Measurements from ENCODE around the gene ZNF593OS. TPM values are rescaled to one million over a fixed set of nuclear protein-coding genes. Genes with fewer than 3 reads are reported as not detected.
A peak's percentile ranks its signal among the peaks of the same experiment; 100 is the strongest.

Gene ZNF593OS
- polyA plus RNA-seq, 1 experiment = not detected

- no peak for DNase-seq (ENCODE audit: low read depth)
- Histone ChIP-seq H3K4me3 (ENCODE audit: low read depth, low read length) (no peak within 1 kb of the TSS), H3K36me3 (ENCODE audit: control insufficient read depth, insufficient read depth, low read length) (no peaks in the 10 kb centered on the region), H3K27me3 (ENCODE audit: control insufficient read depth, insufficient read depth, low read length) (no peaks in the 10 kb centered on the region)
- POLR2A ChIA-PET = no interaction called here
- no peak for TF ChIP-seq CTCF (IDR thresholded peaks at IDR 0.05; ENCODE audit: insufficient read depth, low read depth, low read length)
- CTCF ChIA-PET = interaction anchor here (1.5 to 2.1 kb wide), 2 partner anchors 12 to 144 kb away, joined by 5 to 7 read pairs; no protein-coding TSS in a partner anchor
Observed at GRCh38 chr1:26177182-26177684, 5.6 kb upstream of the ZNF593OS start, which contains the start of gene CNKSR1. Gene CNKSR1 (plus strand): TSS chr1:26177491. CDS start chr1:26177548, 57 bp downstream.

GRCh38 chr1:26175346-26175745 is 3.7 kb upstream of the ZNF593OS start:
- POLR2A ChIA-PET = interaction anchor here (0.6 kb wide), 1 partner anchor 175 kb away, joined by 3 read pairs; no protein-coding TSS in a partner anchor
- CTCF ChIA-PET = interaction anchor here (0.6 to 2.1 kb wide), 2 partner anchors 10 to 89 kb away, joined by 3 to 5 read pairs; no protein-coding TSS in a partner anchor
- no peak for DNase-seq (ENCODE audit: low read depth)
- Histone ChIP-seq H3K36me3 (ENCODE audit: control insufficient read depth, insufficient read depth, low read length) (no peaks in the 10 kb centered on the region; the same call in 1 of the 2 replicates), H3K4me3 (ENCODE audit: low read depth, low read length) (no peak overlapping the region), H3K27me3 (ENCODE audit: control insufficient read depth, insufficient read depth, low read length) (no peaks in the 10 kb centered on the region)
- TF ChIP-seq CTCF (IDR thresholded peaks at IDR 0.05; ENCODE audit: insufficient read depth, low read depth, low read length) = no peak

DNA sequence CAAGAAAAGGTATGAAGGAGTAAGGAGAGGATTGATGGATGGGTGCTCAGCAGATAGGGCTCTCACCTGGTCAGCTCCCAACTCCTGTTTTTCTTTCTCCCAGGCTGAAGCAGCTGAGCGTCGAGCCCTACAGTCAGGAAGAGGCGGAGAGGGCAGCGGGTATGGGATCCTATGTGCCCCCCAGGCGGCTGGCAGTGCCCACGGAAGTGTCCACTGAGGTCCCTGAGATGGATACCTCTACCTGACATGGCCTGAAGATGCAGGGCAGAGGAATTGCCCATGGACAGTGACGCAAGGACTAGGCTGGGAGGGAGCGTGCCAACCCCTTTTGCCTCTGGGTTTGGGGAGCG is 1.2 kb downstream of the ZNF593OS start:
- no peak for DNase-seq (ENCODE audit: low read depth)
- CTCF ChIA-PET = interaction anchor here (0.8 to 4.8 kb wide), 20 partner anchors 9 to 243 kb away, joined by 3 to 25 read pairs (median 5); partner anchors contain the start of genes CD52, CEP85 and PDIK1L
- POLR2A ChIA-PET = no interaction called here
- H3K4me3 ChIP-seq (ENCODE audit: low read depth, low read length) = peak overlapping the region; percentile 58
- H3K27me3 ChIP-seq (ENCODE audit: control insufficient read depth, insufficient read depth, low read length) = no peaks in the 10 kb centered on the region
- no peak for TF ChIP-seq CTCF (IDR thresholded peaks at IDR 0.05; ENCODE audit: insufficient read depth, low read depth, low read length)
- no peaks in the 10 kb centered on the region; the same call in 1 of the 2 replicates for H3K36me3 ChIP-seq (ENCODE audit: control insufficient read depth, insufficient read depth, low read length)

- ChIA-PET POLR2A (no interaction called here), CTCF (interaction anchor here (0.6 to 4.8 kb wide), 44 partner anchors 9 to 698 kb away, joined by 3 to 25 read pairs (median 4); partner anchors contain the start of genes CD52, CEP85, CRYBG2 and PDIK1L)
- TF ChIP-seq CTCF (IDR thresholded peaks at IDR 0.05; ENCODE audit: insufficient read depth, low read depth, low read length) = peak; percentile 93
- no peaks in the 10 kb centered on the region; the same call in 1 of the 2 replicates for H3K36me3 ChIP-seq (ENCODE audit: control insufficient read depth, insufficient read depth, low read length)
- H3K27me3 ChIP-seq (ENCODE audit: control insufficient read depth, insufficient read depth, low read length) = no peaks in the 10 kb centered on the region; the same call in 1 of the 2 replicates
- H3K4me3 ChIP-seq (ENCODE audit: low read depth, low read length) = peak within 1 kb of the TSS; percentile 58
- DNase-seq (ENCODE audit: low read depth) = peak; percentile 28
Observed at GRCh38 chr1:26169669-26170471, 1.8 kb downstream of the ZNF593OS start, which contains the start of gene ZNF593. Gene ZNF593 (plus strand): TSS chr1:26169908. CDS start chr1:26169984, 76 bp downstream.

- Histone ChIP-seq H3K36me3 (ENCODE audit: control insufficient read depth, insufficient read depth, low read length) (no peaks in the 10 kb centered on the region; the same call in 1 of the 2 replicates), H3K27me3 (ENCODE audit: control insufficient read depth, insufficient read depth, low read length) (peaks cover 3% of the 10 kb centered on the region; the same call in 1 of the 2 replicates), H3K4me3 (ENCODE audit: low read depth, low read length) (no peak overlapping the region)
- CTCF ChIA-PET = interaction anchor here (0.6 to 4.8 kb wide), 37 partner anchors 8 to 697 kb away, joined by 3 to 25 read pairs (median 5); partner anchors contain the start of genes CD52, CEP85, CRYBG2 and PDIK1L
- POLR2A ChIA-PET = no interaction called here
- no peak for TF ChIP-seq CTCF (IDR thresholded peaks at IDR 0.05; ENCODE audit: insufficient read depth, low read depth, low read length)
- DNase-seq (ENCODE audit: low read depth) = no peak
Observed at GRCh38 chr1:26169198-26169554, 2.5 kb downstream of the ZNF593OS start.

Measured in BJ (cell line).